Measurements from ENCODE around the gene WDR88.

DNA sequence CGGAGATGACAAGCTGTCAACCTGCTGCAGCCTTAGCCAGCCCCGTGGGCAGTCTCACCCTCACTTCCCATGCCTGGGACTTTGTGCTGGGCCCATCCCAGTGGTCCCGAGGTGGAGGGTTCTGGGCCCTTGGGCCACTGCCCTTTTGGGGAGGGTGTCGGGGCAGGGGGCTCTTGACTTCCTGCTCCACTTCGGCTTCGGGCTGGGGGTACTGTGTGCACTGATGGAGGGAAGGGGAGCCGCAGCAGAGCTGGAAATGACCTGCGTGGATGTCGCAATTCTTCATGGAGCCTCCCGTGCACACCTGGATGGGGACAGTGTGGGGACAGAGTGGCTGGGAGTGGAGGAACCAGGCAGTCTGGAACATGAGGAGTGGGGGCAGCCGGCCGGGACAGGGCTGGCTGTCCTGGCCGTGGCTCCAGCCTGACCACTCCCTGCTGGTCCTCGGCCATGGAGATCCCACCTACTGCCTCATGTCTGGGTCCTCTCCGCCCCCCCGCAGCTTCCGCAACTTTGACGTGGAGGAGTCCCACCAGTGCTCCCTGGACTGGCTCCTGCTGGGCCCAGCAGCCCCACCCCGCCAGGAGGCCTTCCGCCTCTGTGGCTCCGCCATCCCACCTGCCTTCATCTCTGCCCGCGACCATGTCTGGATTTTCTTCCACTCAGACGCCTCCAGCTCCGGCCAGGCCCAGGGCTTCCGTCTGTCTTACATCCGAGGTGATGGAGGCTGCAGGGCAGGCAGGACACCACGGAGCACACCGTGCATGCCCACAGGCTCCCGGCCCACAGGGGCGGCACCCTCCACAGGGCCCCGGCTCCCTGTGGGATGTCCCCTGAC, 72.4 kb downstream of the WDR88 start:
- TF ChIP-seq GATA2 (IDR thresholded peaks at IDR 0.05; ENCODE audit: low read depth, low read length) (no peak), GATA3 (IDR thresholded peaks at IDR 0.05; ENCODE audit: low read depth, low read length) (no peak)
